Neural progenitor cell (in vitro differentiated cells): ENCODE data around the gene ABCG2. TPM values are rescaled to one million over a fixed set of nuclear protein-coding genes. Genes with fewer than 3 reads are reported as not detected.

Source experiments
- DNase-seq: peaks from one replicate; pipeline ENCODE4 v3.0.0-alpha.2; 2016; ENCODE audit warnings: low spot score
- H2AFZ ChIP-seq: fragments of 200-600 bp; sonication (generic); replicated peaks from 2 replicates; pipeline ENCODE4 v1.6.1; 2016; ENCODE audit warnings: antibody characterized with exemption
- H3F3A ChIP-seq: fragments of 200-600 bp; sonication (generic); 2 replicates; pipeline ENCODE4 v1.6.1; 2016; ENCODE audit warnings: antibody characterized with exemption, low read depth
- H3K27ac ChIP-seq: fragments of 200-600 bp; sonication (generic); 2 replicates; pipeline ENCODE4 v1.5.1; 2016; ENCODE audit warnings: mild to moderate bottlenecking
- H3K27me3 ChIP-seq: fragments of 200-600 bp; sonication (generic); 2 replicates; pipeline ENCODE4 v1.6.1; 2016; ENCODE audit warnings: mild to moderate bottlenecking, moderate library complexity
- H3K36me3 ChIP-seq: fragments of 200-600 bp; sonication (generic); 2 replicates; pipeline ENCODE4 v1.5.1; 2016
- H3K4me1 ChIP-seq: fragments of 200-600 bp; sonication (generic); 2 replicates; pipeline ENCODE4 v1.6.1; 2016; ENCODE audit warnings: mixed run types
- H3K4me2 ChIP-seq: fragments of 200-600 bp; sonication (generic); 2 replicates; pipeline ENCODE4 v1.6.1; 2016
- H3K4me3 ChIP-seq: fragments of 200-600 bp; sonication (generic); 2 replicates; pipeline ENCODE4 v1.5.1; 2016
- H3K79me2 ChIP-seq: fragments of 200-600 bp; sonication (generic); 2 replicates; pipeline ENCODE4 v1.6.1; 2016; ENCODE audit warnings: low read depth
- H3K9ac ChIP-seq: fragments of 200-600 bp; sonication (generic); 2 replicates; pipeline ENCODE4 v1.6.1; 2016
- H3K9me3 ChIP-seq: fragments of 200-600 bp; sonication (generic); 2 replicates; pipeline ENCODE4 v1.5.1; 2016; ENCODE audit warnings: low read depth
- H4K20me1 ChIP-seq: fragments of 200-600 bp; sonication (generic); 2 replicates; pipeline ENCODE4 v1.6.1; 2016; ENCODE audit warnings: low read depth
- H3K27ac Mint-ChIP-seq: 3 replicates; pipeline ENCODE4 v1.8.0; 2021; ENCODE audit warnings: mixed read lengths
- H3K27me3 Mint-ChIP-seq: 2 replicates; pipeline ENCODE4 v1.8.0; 2022; ENCODE audit warnings: low read depth, mild to moderate bottlenecking, inconsistent platforms, moderate library complexity, mixed read lengths; ENCODE audit not compliant: insufficient read depth
- H3K36me3 Mint-ChIP-seq: 3 replicates; pipeline ENCODE4 v1.8.0; 2021; ENCODE audit warnings: mixed read lengths
- H3K4me1 Mint-ChIP-seq: 3 replicates; pipeline ENCODE4 v1.8.0; 2021; ENCODE audit warnings: mixed read lengths
- H3K4me3 Mint-ChIP-seq: 3 replicates; pipeline ENCODE4 v1.8.0; 2021; ENCODE audit warnings: mild to moderate bottlenecking, moderate library complexity, mixed read lengths
- H3K9me3 Mint-ChIP-seq: 3 replicates; pipeline ENCODE4 v1.8.0; 2020; ENCODE audit warnings: mixed read lengths
- EZH2 ChIP-seq: fragments of 200-600 bp; sonication (generic); IDR thresholded peaks from 2 replicates; pipeline ENCODE4 v1.6.1; 2017; ENCODE audit warnings: antibody characterized with exemption, mild to moderate bottlenecking, moderate library complexity
- EZH2phosphoT487 ChIP-seq: fragments of 200-600 bp; sonication (generic); IDR thresholded peaks from 2 replicates; pipeline ENCODE4 v1.6.1; 2017; ENCODE audit warnings: antibody characterized with exemption
- total RNA-seq: library from RNA; depleted of rRNA; stranded (reverse); fragments of >200 nt; gene quantifications from 2 replicates; pipeline ENCODE4 v1.2.3, GENCODE V29; 2015; ENCODE audit warnings: low replicate concordance
- TF ChIP-seq, protein P1 (sequence below): fragments of 200-600 bp; sonication (generic); IDR thresholded peaks from 2 replicates; pipeline ENCODE4 v1.5.1; 2017; ENCODE audit warnings: antibody characterized with exemption, mild to moderate bottlenecking

The ABCG2 gene
- total RNA-seq, 1 donor from 2014 or later, result 2.4 TPM

DNA sequence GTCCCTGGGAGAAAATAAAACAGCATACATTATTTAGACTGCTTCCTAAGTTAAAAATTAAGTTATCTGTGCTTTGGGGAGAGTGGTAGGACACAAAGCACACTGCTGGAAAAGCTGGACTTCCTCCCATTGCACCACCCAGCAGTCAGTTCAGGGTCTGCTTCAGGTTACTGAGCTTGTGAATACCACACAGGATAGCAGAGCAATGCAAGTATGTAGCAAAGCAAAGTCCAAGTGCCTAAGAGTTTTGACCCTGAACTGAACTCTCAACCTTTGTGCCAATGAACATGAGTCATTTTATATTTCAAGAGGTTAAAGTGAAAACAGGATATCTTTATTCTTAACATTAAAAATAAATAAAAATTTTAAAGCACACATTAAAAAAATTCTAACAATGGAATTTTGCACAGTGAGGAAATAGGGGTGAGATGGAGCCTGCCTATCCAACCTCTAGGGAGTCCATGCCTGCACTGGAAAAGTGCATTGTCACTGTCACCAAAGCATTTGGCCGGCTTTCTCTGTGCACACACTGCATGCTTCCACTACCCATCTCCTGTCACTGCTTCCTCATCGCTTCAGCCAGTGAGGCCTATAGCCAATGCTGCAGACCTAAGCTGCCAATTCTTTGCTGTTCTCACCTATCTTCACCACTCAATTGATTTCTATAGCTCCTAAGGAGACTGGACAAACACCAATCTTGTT lies 50.9 kb downstream of the ABCG2 start:
- H3K27me3 Mint-ChIP-seq, result no peaks in the 10 kb centered on the region
- H3K36me3 Mint-ChIP-seq, result no peaks in the 10 kb centered on the region
- no peak overlapping the region for H3K9ac ChIP-seq
- H2AFZ ChIP-seq, result no peak overlapping the region
- H3K27ac Mint-ChIP-seq, result no peak overlapping the region
- no peaks in the 10 kb centered on the region for H3K79me2 ChIP-seq
- H3K4me1 ChIP-seq, result no peaks in the 10 kb centered on the region
- no peak overlapping the region for H3K4me3 ChIP-seq
- H3K4me2 ChIP-seq, result no peak overlapping the region
- no peak overlapping the region for H3K27ac ChIP-seq
- H3K36me3 ChIP-seq, result no peaks in the 10 kb centered on the region
- H3K9me3 Mint-ChIP-seq, result no peaks in the 10 kb centered on the region
- no peaks in the 10 kb centered on the region for H3K4me1 Mint-ChIP-seq
- TF ChIP-seq EZH2, result no peak
- no peak for TF ChIP-seq EZH2phosphoT487
- TF ChIP-seq, protein P1, sequence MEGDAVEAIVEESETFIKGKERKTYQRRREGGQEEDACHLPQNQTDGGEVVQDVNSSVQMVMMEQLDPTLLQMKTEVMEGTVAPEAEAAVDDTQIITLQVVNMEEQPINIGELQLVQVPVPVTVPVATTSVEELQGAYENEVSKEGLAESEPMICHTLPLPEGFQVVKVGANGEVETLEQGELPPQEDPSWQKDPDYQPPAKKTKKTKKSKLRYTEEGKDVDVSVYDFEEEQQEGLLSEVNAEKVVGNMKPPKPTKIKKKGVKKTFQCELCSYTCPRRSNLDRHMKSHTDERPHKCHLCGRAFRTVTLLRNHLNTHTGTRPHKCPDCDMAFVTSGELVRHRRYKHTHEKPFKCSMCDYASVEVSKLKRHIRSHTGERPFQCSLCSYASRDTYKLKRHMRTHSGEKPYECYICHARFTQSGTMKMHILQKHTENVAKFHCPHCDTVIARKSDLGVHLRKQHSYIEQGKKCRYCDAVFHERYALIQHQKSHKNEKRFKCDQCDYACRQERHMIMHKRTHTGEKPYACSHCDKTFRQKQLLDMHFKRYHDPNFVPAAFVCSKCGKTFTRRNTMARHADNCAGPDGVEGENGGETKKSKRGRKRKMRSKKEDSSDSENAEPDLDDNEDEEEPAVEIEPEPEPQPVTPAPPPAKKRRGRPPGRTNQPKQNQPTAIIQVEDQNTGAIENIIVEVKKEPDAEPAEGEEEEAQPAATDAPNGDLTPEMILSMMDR, result no peak
- no peaks in the 10 kb centered on the region for H3K9me3 ChIP-seq
- no peaks in the 10 kb centered on the region for H4K20me1 ChIP-seq
- no peak overlapping the region for H3K4me3 Mint-ChIP-seq
- H3K27me3 ChIP-seq, result no peaks in the 10 kb centered on the region
- no peak for DNase-seq
- no peaks in the 10 kb centered on the region for H3F3A ChIP-seq

DNA sequence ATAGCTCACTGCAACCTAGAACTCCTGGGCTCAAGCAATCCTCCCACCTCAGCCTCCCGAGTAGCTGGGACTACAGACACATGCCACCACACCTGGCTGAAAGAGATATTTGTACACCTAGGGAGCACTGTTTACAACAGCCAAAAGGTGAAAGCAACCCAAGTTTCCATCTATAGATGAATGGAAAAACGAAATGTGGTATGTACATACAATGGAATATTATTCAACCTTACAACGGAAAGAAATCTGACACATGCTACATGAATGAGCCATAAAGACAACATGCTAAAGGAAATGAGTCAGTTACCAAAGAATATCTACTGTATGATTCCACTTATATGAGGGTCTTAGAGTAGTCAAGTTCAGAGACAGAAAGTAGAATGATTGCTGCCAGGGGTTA lies 52.2 kb downstream of the ABCG2 start:
- H3K9ac ChIP-seq, result no peak overlapping the region
- H3F3A ChIP-seq, result no peaks in the 10 kb centered on the region
- no peaks in the 10 kb centered on the region for H4K20me1 ChIP-seq
- H3K27me3 ChIP-seq, result no peaks in the 10 kb centered on the region
- no peaks in the 10 kb centered on the region for H3K79me2 ChIP-seq
- no peaks in the 10 kb centered on the region for H3K9me3 ChIP-seq
- no peaks in the 10 kb centered on the region for H3K4me1 ChIP-seq
- H3K36me3 Mint-ChIP-seq, result no peaks in the 10 kb centered on the region
- no peak for TF ChIP-seq EZH2
- no peak for TF ChIP-seq EZH2phosphoT487
- TF ChIP-seq, protein P1, result no peak
- H3K4me3 Mint-ChIP-seq, result no peak overlapping the region
- no peak overlapping the region for H2AFZ ChIP-seq
- H3K4me3 ChIP-seq, result no peak overlapping the region
- no peaks in the 10 kb centered on the region for H3K27me3 Mint-ChIP-seq
- H3K27ac Mint-ChIP-seq, result no peak overlapping the region
- H3K4me1 Mint-ChIP-seq, result no peaks in the 10 kb centered on the region
- H3K27ac ChIP-seq, result no peak overlapping the region
- DNase-seq, result no peak
- H3K36me3 ChIP-seq, result no peaks in the 10 kb centered on the region
- H3K9me3 Mint-ChIP-seq, result no peaks in the 10 kb centered on the region
- H3K4me2 ChIP-seq, result no peak overlapping the region

DNA sequence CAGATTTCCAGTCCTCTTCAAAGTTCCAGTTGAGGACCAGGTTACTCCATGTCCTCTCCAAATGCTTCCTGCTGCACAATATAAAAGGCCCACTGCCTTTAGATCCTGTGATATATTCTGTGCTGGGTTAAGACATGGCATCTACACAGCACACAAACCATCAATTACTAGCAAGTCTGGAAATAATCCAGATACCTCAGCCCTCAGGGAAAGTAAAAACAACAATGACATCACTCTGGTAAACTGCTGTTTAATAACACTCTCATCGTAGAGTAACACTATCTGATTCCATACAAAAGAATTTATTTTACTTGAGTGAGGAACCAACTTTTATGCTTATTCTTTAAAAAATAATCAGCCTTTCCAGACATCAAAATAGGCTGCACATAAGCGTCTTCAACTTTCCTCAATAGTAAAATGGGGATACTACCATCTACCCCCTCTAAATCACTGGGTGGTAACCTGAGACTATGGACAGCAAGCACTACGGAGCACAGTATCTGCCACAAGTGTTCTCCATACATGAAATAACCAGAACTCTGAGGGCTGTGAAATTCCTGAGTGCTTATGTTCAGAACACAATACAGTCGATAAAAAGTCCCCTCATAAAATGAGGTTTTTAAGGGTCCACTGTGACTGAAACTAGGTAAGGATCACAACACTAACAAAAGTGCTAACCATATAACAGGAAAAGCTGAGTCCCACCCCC lies 53.4 kb downstream of the ABCG2 start:
- H3K36me3 Mint-ChIP-seq, result no peaks in the 10 kb centered on the region
- TF ChIP-seq, protein P1, result no peak
- TF ChIP-seq EZH2, result no peak
- TF ChIP-seq EZH2phosphoT487, result no peak
- H3K27me3 ChIP-seq, result no peaks in the 10 kb centered on the region
- H3K9me3 Mint-ChIP-seq, result no peaks in the 10 kb centered on the region
- H3K4me3 Mint-ChIP-seq, result no peak overlapping the region
- no peaks in the 10 kb centered on the region for H3K36me3 ChIP-seq
- H3F3A ChIP-seq, result no peaks in the 10 kb centered on the region
- no peaks in the 10 kb centered on the region for H3K79me2 ChIP-seq
- H3K27ac ChIP-seq, result no peak overlapping the region
- H3K27ac Mint-ChIP-seq, result no peak overlapping the region
- no peak overlapping the region for H2AFZ ChIP-seq
- H3K4me3 ChIP-seq, result no peak overlapping the region
- H3K4me1 Mint-ChIP-seq, result no peaks in the 10 kb centered on the region
- DNase-seq, result no peak
- no peaks in the 10 kb centered on the region for H4K20me1 ChIP-seq
- H3K4me2 ChIP-seq, result no peak overlapping the region
- no peaks in the 10 kb centered on the region for H3K4me1 ChIP-seq
- H3K27me3 Mint-ChIP-seq, result no peaks in the 10 kb centered on the region
- H3K9ac ChIP-seq, result no peak overlapping the region
- H3K9me3 ChIP-seq, result no peaks in the 10 kb centered on the region
